ENCODE data around the gene KRTAP5-11. TPM values are rescaled to one million over a fixed set of nuclear protein-coding genes. Genes with fewer than 3 reads are reported as not detected.

The KRTAP5-11 gene
- total RNA-seq, 1 donor from 2014 or later, result not detected

Small RNA genes within 50 kb of the gene (small RNA-seq; reads per million reads assigned to genes)
- gene AP000867.1 (ENCODE audit: low replicate concordance), result not detected
- gene KRTAP5-14P (ENCODE audit: low replicate concordance), result not detected

Other genes starting within 250 kb of the KRTAP5-11 start
- gene DHCR7, start 134.5 kb downstream of the KRTAP5-11 start, total RNA-seq, result 9.9 TPM
- gene NADSYN1, start 129.7 kb downstream of the KRTAP5-11 start, total RNA-seq, result 58.9 TPM
- gene KRTAP5-7, start 55.6 kb downstream of the KRTAP5-11 start, total RNA-seq, result not detected
- gene KRTAP5-8, start 44.9 kb downstream of the KRTAP5-11 start, total RNA-seq, result not detected
- gene KRTAP5-9, start 34.5 kb downstream of the KRTAP5-11 start, total RNA-seq, result not detected
- gene KRTAP5-10, start 17.3 kb downstream of the KRTAP5-11 start, total RNA-seq, result not detected

Data from tongue (tissue), 2 donors.